ENCODE measurements around the gene TAF4. TPM values are rescaled to one million over a fixed set of nuclear protein-coding genes. Genes with fewer than 3 reads are reported as not detected.
A peak's percentile ranks its signal among the peaks of the same experiment; 100 is the strongest.

Gene TAF4, protein sequence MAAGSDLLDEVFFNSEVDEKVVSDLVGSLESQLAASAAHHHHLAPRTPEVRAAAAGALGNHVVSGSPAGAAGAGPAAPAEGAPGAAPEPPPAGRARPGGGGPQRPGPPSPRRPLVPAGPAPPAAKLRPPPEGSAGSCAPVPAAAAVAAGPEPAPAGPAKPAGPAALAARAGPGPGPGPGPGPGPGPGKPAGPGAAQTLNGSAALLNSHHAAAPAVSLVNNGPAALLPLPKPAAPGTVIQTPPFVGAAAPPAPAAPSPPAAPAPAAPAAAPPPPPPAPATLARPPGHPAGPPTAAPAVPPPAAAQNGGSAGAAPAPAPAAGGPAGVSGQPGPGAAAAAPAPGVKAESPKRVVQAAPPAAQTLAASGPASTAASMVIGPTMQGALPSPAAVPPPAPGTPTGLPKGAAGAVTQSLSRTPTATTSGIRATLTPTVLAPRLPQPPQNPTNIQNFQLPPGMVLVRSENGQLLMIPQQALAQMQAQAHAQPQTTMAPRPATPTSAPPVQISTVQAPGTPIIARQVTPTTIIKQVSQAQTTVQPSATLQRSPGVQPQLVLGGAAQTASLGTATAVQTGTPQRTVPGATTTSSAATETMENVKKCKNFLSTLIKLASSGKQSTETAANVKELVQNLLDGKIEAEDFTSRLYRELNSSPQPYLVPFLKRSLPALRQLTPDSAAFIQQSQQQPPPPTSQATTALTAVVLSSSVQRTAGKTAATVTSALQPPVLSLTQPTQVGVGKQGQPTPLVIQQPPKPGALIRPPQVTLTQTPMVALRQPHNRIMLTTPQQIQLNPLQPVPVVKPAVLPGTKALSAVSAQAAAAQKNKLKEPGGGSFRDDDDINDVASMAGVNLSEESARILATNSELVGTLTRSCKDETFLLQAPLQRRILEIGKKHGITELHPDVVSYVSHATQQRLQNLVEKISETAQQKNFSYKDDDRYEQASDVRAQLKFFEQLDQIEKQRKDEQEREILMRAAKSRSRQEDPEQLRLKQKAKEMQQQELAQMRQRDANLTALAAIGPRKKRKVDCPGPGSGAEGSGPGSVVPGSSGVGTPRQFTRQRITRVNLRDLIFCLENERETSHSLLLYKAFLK
- 166 TPM for total RNA-seq

DNA sequence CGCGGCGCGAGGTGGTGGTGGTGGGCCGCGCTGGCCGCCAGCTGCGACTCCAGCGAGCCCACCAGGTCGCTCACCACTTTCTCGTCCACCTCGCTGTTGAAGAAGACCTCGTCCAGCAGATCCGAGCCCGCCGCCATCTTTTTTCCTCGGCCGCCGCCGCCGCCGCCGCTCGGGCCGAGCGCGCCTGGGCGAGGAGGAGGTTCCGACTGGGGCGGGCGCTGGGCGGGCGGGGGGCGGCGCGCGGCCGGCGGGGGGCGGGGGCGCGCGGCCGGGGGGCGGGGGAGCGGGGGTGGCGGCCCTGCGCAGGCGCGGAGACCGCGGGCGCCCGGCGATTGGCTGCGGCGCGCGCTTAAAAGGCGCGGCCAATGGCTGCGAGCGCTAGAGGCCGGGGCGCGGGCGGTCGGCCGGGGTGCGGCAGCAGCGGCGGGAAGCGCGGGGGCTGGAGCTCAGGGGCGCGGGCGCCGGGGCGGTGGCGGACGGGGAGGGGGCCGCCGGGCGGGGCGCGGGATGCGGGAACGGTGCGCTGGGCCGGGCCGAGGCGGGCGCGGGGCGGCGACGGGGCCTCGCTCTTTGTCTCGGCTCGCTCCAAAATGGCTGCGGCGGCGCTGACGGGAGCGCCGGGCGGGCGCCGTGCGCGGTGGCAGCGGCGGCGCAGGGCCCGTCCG, at the start of gene TAF4:
TAF4 (minus strand) TSS at position 208 of the 665 bp plus-strand sequence; CDS start at position 137, 71 bp downstream.
- no peaks in the 10 kb centered on the region for H3K36me3 ChIP-seq
- H3K27me3 ChIP-seq = no peaks in the 10 kb centered on the region
- peaks cover 4 to 20% of the 10 kb centered on the region in 2 donors for H3K4me1 ChIP-seq
- peak within 1 kb of the TSS; percentile 89 to 93 for H3K27ac ChIP-seq
- DNase-seq (ENCODE audit: low spot score in 2 of 2) = peak in 1 of 2 donors; percentile 85
- intact Hi-C loops (cut with DNase I) = loop anchor here (1.0 to 10.0 kb wide), 9 partner anchors 54 to 861 kb away; partner anchors contain the start of genes CABLES2, DIDO1, MRGBP and MTG2
- H3K4me3 ChIP-seq = peak within 1 kb of the TSS; percentile 81 to 86
- H3K9me3 ChIP-seq = no peaks in the 10 kb centered on the region
- TF ChIP-seq, protein P1, sequence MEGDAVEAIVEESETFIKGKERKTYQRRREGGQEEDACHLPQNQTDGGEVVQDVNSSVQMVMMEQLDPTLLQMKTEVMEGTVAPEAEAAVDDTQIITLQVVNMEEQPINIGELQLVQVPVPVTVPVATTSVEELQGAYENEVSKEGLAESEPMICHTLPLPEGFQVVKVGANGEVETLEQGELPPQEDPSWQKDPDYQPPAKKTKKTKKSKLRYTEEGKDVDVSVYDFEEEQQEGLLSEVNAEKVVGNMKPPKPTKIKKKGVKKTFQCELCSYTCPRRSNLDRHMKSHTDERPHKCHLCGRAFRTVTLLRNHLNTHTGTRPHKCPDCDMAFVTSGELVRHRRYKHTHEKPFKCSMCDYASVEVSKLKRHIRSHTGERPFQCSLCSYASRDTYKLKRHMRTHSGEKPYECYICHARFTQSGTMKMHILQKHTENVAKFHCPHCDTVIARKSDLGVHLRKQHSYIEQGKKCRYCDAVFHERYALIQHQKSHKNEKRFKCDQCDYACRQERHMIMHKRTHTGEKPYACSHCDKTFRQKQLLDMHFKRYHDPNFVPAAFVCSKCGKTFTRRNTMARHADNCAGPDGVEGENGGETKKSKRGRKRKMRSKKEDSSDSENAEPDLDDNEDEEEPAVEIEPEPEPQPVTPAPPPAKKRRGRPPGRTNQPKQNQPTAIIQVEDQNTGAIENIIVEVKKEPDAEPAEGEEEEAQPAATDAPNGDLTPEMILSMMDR (IDR thresholded peaks at IDR 0.05) = no peak

DNA sequence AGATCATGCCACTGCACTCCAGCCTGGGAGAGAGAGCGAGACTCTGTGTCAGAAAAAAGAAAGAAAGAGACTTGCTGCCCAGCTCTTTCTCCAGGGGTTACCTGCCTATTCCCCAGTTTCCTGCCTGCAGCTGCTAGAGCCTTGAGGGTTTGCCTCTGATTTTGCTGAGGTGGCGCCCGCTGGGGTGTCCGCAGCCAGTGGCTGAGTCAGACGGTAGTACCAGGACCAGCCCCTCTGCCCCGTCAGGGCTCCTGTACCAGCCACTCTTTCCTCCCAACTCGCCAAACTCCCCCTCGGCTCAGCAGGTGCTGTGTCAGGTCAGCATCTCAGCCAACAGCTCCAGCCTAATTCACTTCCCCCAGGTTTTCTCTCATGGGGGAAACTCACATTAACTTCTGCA, 49.2 kb upstream of the TAF4 start:
- H3K4me1 ChIP-seq = peaks cover 0 to 4% of the 10 kb centered on the region in 2 donors

DNA sequence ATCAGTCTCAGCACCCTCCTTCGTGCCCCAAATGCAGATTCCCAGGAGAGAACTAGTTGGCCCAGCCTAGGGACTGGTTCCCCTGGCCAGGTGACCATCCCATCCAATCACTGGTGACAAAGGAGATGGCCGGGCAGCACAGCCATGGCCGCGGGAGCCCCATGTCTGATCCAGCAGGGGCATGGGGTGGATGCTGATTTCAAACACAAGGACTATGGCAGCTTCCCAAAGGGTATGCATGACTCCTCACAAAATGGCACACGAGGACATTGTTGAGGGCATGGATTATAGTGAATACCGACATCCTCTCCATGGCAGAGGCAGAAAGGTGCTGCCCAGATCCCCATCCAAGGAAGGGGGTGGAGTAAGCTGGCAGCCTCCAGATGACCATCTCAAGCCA, 46.7 kb upstream of the TAF4 start:
- no peak overlapping the region for H3K4me3 ChIP-seq
- TF ChIP-seq, protein P1 (IDR thresholded peaks at IDR 0.05) = no peak
- intact Hi-C loops (cut with DNase I) = no loop called here
- H3K9me3 ChIP-seq = peaks cover 44 to 54% of the 10 kb centered on the region in 2 donors
- H3K4me1 ChIP-seq = no peaks in the 10 kb centered on the region
- DNase-seq (ENCODE audit: low spot score in 2 of 2) = no peak
- no peak overlapping the region for H3K27ac ChIP-seq
- no peaks in the 10 kb centered on the region for H3K36me3 ChIP-seq
- H3K27me3 ChIP-seq = no peaks in the 10 kb centered on the region

More for the DNA sequence above, 49.2 kb upstream of the TAF4 start:
- Histone ChIP-seq H3K36me3 (no peaks in the 10 kb centered on the region), H3K27ac (no peak overlapping the region), H3K9me3 (peaks cover 20 to 29% of the 10 kb centered on the region in 2 donors), H3K4me3 (no peak overlapping the region), H3K27me3 (no peaks in the 10 kb centered on the region)
- DNase-seq (ENCODE audit: low spot score in 2 of 2) = no peak
- TF ChIP-seq, protein P1 (IDR thresholded peaks at IDR 0.05) = no peak
- intact Hi-C loops (cut with DNase I) = no loop called here

DNA sequence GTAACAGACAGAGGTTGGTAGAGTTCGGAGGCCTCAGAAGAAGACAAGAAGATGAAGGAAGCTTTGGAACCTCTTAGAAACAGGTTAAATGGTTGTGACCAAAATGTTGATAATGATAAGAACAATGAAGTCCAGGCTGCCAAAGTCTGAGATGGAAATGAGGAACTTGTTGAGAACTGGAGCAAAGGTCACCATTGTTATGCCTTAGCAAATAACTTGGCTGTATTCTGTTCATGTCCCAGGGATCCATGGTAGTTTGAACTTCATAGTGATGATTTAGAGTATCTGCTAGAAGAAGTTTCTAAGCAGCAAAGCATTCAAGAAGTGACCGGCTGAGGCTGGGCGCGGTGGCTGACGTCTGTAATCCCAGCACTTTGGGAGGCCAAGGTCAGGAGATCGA, 45.5 kb upstream of the TAF4 start:
- Histone ChIP-seq H3K9me3 (peaks cover 50 to 65% of the 10 kb centered on the region in 2 donors), H3K4me3 (no peak overlapping the region), H3K36me3 (no peaks in the 10 kb centered on the region), H3K27ac (no peak overlapping the region), H3K4me1 (no peaks in the 10 kb centered on the region), H3K27me3 (no peaks in the 10 kb centered on the region)
- intact Hi-C loops (cut with DNase I) = no loop called here
- TF ChIP-seq, protein P1 (IDR thresholded peaks at IDR 0.05) = no peak
- no peak for DNase-seq (ENCODE audit: low spot score in 2 of 2)

DNA sequence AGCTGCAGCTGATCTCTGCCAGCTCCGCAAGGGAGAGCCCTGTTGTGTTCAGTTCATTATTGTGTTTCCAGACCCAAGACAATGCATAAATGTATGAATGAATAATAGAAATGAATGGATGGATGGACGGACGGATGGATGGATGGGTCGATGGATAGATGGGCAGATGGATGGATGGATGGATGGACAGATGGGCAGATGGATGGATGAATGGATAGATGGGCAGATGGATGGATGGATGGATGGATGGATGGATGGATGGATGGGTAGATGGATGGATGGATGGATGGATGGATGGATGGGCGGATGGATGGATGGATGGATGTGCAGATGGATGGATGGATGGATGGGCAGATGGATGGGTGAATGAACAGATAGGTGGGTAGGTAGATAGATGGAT, 39.9 kb upstream of the TAF4 start:
- Histone ChIP-seq H3K27me3 (no peaks in the 10 kb centered on the region), H3K4me3 (no peak overlapping the region), H3K4me1 (no peaks in the 10 kb centered on the region), H3K27ac (no peak overlapping the region), H3K9me3 (peaks cover 45 to 46% of the 10 kb centered on the region in 2 donors), H3K36me3 (no peaks in the 10 kb centered on the region)
- no peak for DNase-seq (ENCODE audit: low spot score in 2 of 2)
- TF ChIP-seq, protein P1 (IDR thresholded peaks at IDR 0.05) = no peak
- intact Hi-C loops (cut with DNase I) = no loop called here

Measured in ascending aorta (tissue), 2 donors.